GM19372 (cell line): Measurements from ENCODE around the gene COL9A2.
"Not testable (repeated sequence)": the region's sequence is repeated elsewhere in the genome, so short reads cannot be mapped to it uniquely, and the experiment has no call there.

ENCODE experiments used
- ATAC-seq: cut with Tn5 transposase; IDR thresholded peaks from one replicate; pipeline ENCODE4 v1.9.1; 2021; ENCODE audit warnings: mild to moderate bottlenecking, low read depth, moderate library complexity; ENCODE audit not compliant: unreplicated experiment

Gene COL9A2

GRCh38 chr1:40316595-40317393 is at the start of gene COL9A2:
TSS of gene COL9A2 (minus strand) at chr1:40317286. CDS start at chr1:40317197, 89 bp downstream.
- ATAC-seq = no peak

DNA sequence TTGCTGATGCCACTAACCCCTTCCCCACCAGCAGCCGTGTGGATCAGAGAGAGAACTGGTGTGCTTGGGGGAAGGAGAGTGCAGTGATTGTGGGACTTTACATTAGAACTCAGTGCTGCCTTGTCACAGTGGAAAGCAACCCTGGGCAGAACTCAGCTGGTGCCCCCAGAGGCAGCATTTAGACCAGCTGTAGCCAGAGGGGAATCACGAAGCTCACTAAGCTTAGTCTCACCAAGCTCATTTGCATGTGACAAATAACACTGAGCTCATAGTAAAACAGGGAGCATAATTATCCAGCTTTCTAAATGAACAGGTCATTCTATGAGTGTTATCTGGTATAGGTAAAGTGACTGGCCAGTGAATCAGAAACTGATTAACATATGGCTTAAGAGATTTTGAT is 46.6 kb upstream of the COL9A2 start:
- peak; percentile 57 for ATAC-seq

- no peak for ATAC-seq
Measured at GRCh38 chr1:40362699-40363098, 45.6 kb upstream of the COL9A2 start.

GRCh38 chr1:40362199-40362598 is 45.1 kb upstream of the COL9A2 start:
- ATAC-seq = no peak

GRCh38 chr1:40361637-40362036 is 44.6 kb upstream of the COL9A2 start:
- no peak for ATAC-seq

DNA sequence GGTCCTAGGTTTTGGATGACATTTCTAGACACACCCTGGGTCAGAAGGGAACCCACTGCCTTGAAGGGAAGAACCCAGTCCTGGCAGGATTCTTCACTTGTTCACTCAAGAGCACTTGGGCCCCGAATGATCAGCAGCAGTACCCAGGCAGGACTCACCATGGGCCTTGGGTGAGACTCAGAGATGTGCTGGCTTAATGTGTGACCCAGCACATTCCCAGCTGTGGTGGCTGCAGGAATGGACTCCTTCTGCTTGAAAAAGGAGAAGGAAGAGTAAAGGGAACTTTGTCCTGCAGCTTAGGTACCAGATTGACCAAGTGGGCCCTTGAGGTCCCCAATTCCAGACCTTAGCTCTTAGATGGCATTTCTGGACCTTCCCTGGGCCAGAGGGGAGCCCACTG is 44.1 kb upstream of the COL9A2 start:
- ATAC-seq = no peak

DNA sequence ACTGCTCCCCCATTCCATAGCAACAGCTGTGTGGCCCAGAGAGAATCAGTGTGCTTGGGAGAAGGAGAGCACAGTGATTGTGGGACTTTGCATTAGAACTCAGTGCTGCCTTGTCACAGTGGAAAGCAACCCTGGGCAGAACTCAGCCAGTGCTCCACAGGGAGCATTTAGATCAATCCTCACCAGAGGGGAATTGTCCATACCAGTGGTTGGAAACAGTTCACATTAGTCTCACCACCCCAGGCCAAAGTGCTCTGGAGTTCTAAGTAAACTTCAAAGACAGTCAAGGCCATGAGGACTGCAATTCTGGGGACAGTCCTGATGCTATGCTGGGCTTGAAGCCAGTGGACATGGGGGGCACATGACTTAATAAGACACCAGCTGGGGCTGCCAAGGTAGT is 43.5 kb upstream of the COL9A2 start:
- ATAC-seq = no peak

DNA sequence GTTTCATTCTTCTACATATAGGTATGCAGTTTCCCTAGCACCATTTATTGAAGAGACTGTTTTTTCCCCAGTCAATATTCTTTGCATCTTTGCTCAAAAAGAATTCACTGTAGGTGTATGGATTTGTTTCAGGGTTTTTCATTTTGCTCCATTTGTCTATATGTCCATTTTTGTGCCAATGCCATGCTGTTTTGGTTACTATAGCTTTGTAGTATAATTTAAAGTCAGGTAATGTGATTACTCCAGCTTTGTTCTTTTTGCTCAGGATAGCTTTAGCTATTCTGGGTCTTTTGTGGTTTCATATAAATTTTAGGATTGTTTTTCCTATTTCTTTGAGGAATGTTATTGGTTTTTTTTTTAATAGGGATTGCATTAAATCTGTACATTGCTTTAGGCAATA is 40.5 kb upstream of the COL9A2 start:
- no peak for ATAC-seq

GRCh38 chr1:40353082-40353481 is 36.0 kb upstream of the COL9A2 start:
- no peak for ATAC-seq

DNA sequence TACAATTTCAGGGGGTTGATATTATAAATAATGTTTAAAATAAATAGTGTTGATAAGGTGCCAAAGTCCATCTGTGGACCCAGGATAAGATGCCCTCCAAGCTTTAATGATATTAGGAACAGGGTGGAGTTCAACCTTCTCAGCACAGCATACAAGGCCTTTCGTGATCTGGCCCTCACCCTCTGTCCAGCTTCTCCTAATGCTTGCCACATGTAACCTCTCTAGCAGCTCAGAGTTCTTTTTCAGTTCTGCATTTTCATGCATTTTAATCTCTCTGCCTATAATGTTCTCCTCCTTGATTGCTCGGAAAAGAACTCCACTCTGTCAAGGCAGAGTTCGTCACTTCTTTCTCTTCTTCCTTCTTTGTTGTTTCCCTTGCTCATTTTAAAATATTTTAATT is 35.0 kb upstream of the COL9A2 start:
- ATAC-seq = no peak

- ATAC-seq = no peak
Measured at GRCh38 chr1:40351124-40351523, 34.0 kb upstream of the COL9A2 start.

DNA sequence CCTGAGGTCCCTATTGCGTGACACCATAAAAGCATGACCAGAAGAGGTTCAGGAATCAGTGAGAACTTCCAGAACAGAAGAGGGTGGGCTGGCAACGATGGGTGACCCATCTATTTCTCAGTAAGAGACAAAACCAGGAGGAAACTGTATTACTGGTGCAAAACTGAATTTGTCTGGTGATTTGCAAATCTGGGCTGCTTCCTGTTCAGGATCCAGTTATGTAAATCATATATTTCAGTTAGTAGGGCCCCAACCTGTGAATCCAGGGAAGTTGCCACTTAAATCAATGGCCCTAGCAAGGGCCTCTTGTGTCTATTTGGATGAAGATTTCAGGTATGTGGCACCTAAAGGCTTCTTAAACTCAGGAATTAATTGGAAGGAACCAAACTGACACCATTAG is 33.3 kb upstream of the COL9A2 start:
- ATAC-seq = no peak

GRCh38 chr1:40344597-40344996 is 27.5 kb upstream of the COL9A2 start:
- ATAC-seq = no peak

- ATAC-seq = not testable (repeated sequence)
Measured at GRCh38 chr1:40342381-40342717, 25.3 kb upstream of the COL9A2 start.

GRCh38 chr1:40341491-40342380 is 24.6 kb upstream of the COL9A2 start:
- ATAC-seq = no peak

- no peak for ATAC-seq
Measured at GRCh38 chr1:40339420-40340323, 22.6 kb upstream of the COL9A2 start.

- ATAC-seq = no peak
Measured at GRCh38 chr1:40338745-40339419, 21.8 kb upstream of the COL9A2 start.

DNA sequence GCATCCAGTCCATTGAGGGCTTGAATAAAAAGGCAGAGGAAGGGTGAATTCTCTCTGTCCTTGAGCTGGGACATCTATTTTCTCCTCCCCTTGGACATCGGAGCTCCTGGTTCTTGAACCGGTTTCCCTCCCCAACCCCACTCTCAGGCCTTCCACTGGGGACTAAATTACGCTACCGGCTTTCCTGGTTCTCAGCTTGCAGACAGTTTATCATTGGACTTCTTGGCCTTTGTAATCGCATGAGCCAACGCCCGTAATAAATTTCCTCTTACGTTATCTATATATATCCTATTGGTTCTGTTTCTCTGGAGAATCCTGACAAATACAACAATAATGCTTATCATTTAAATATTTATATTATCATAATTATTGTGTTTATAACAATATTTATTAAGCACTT is 20.4 kb upstream of the COL9A2 start:
- no peak for ATAC-seq

GRCh38 chr1:40332695-40333094 is 15.6 kb upstream of the COL9A2 start:
- no peak for ATAC-seq

- ATAC-seq = not testable (repeated sequence)
Measured at GRCh38 chr1:40331403-40331802, 14.3 kb upstream of the COL9A2 start.
